HG03280 (cell line): Measurements from ENCODE around the gene CTIF.
"Not testable (repeated sequence)": the region's sequence is repeated elsewhere in the genome, so short reads cannot be mapped to it uniquely, and the experiment has no call there.

Experiments used
- ATAC-seq: cut with Tn5 transposase; IDR thresholded peaks from one replicate; pipeline ENCODE4 v1.9.1; 2021; ENCODE audit warnings: mild to moderate bottlenecking, moderate library complexity; ENCODE audit not compliant: unreplicated experiment

Gene CTIF

GRCh38 chr18:48538531-48539405 is at the start of gene CTIF:
Gene CTIF (plus strand): TSS chr18:48539031. CDS start chr18:48619566, 80,535 bp downstream.
- peak; percentile 80 for ATAC-seq

- no peak for ATAC-seq
Measured at GRCh38 chr18:48490641-48491293, 48.1 kb upstream of the CTIF start.

- no peak for ATAC-seq
Measured at GRCh38 chr18:48492880-48493279, 46.0 kb upstream of the CTIF start.

GRCh38 chr18:48493434-48494230 is 45.2 kb upstream of the CTIF start:
- ATAC-seq = no peak

- ATAC-seq = no peak
Measured at GRCh38 chr18:48497863-48498262, 41.0 kb upstream of the CTIF start.

- no peak for ATAC-seq
Measured at GRCh38 chr18:48500517-48500916, 38.3 kb upstream of the CTIF start.

- no peak for ATAC-seq
Measured at GRCh38 chr18:48502906-48503305, 35.9 kb upstream of the CTIF start.

GRCh38 chr18:48504819-48505218 is 34.0 kb upstream of the CTIF start:
- ATAC-seq = no peak

GRCh38 chr18:48506983-48507568 is 31.8 kb upstream of the CTIF start:
- ATAC-seq = not testable (repeated sequence)

GRCh38 chr18:48512498-48512897 is 26.3 kb upstream of the CTIF start:
- ATAC-seq = not testable (repeated sequence)

- ATAC-seq = no peak
Measured at GRCh38 chr18:48514786-48515185, 24.0 kb upstream of the CTIF start.

- no peak for ATAC-seq
Measured at GRCh38 chr18:48517048-48517447, 21.8 kb upstream of the CTIF start.

GRCh38 chr18:48519431-48520100 is 19.3 kb upstream of the CTIF start:
- no peak for ATAC-seq

GRCh38 chr18:48521723-48522122 is 17.1 kb upstream of the CTIF start:
- no peak for ATAC-seq

- ATAC-seq = no peak
Measured at GRCh38 chr18:48525671-48526070, 13.2 kb upstream of the CTIF start.

GRCh38 chr18:48527461-48527860 is 11.4 kb upstream of the CTIF start:
- ATAC-seq = no peak

GRCh38 chr18:48528861-48529260 is 10.0 kb upstream of the CTIF start:
- ATAC-seq = no peak

GRCh38 chr18:48529796-48530195 is 9.0 kb upstream of the CTIF start:
- no peak for ATAC-seq

- no peak for ATAC-seq
Measured at GRCh38 chr18:48530399-48531081, 8.3 kb upstream of the CTIF start.

- no peak for ATAC-seq
Measured at GRCh38 chr18:48531082-48531403, 7.8 kb upstream of the CTIF start.
